ENCODE data around the gene SHANK3.
A peak's percentile ranks its signal among the peaks of the same experiment; 100 is the strongest.
"Not testable (repeated sequence)": the region's sequence is repeated elsewhere in the genome, so short reads cannot be mapped to it uniquely, and the experiment has no call there.

The SHANK3 gene

GRCh38 chr22:50653256-50653655, 19.4 kb upstream of the SHANK3 start:
- DNase-seq (ENCODE audit: low read depth in 2 of 2): no peak

GRCh38 chr22:50654664-50655063, 18.0 kb upstream of the SHANK3 start:
- DNase-seq (ENCODE audit: low read depth in 2 of 2): not testable (repeated sequence)

- DNase-seq (ENCODE audit: low read depth in 2 of 2): no peak
Measured at GRCh38 chr22:50656122-50657070, 16.2 kb upstream of the SHANK3 start.

DNA sequence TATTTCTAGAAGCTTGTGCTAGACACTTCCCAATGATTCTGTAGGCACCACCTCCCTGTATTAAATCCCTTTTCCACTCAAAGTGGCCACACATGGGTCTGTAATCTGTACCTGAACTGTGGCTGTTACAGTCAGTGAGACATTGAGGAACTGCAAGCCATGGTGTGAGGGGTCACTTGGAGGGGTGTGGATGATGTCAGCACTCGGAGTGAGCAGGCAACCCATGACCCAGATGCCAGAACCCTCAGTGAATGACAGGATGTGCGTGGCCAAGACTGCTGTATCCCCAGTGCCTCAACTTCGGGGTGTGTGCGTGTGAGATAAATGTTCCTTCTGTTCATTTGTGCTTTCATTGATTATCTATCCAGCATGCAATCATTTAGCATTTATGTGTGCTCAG, 14.7 kb upstream of the SHANK3 start:
- DNase-seq (ENCODE audit: low read depth in 2 of 2): no peak

- not testable (repeated sequence) for DNase-seq (ENCODE audit: low read depth in 2 of 2)
Measured at GRCh38 chr22:50659711-50660110, 12.9 kb upstream of the SHANK3 start.

GRCh38 chr22:50660306-50660705, 12.3 kb upstream of the SHANK3 start:
- no peak for DNase-seq (ENCODE audit: low read depth in 2 of 2)

DNA sequence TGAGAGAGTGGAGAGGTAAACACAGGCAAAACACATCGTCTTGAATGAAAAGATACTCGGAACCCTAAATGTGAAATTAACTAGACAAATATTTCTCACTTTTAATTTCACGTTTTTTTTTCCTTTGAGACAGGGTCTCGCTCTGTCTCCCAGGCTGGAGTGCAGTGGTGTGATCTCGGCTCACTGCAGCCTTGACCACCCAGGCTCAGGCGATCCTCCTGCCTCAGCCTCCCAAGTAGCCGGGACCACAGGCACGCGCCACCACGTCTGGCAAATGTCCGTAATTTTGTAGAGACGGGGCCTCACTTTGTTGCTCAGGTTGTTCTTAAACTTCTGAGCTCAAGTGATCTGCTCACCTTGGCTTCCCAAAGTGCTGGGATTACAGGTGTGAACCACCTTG, 7.4 kb upstream of the SHANK3 start:
- no peak for DNase-seq (ENCODE audit: low read depth in 2 of 2)

DNA sequence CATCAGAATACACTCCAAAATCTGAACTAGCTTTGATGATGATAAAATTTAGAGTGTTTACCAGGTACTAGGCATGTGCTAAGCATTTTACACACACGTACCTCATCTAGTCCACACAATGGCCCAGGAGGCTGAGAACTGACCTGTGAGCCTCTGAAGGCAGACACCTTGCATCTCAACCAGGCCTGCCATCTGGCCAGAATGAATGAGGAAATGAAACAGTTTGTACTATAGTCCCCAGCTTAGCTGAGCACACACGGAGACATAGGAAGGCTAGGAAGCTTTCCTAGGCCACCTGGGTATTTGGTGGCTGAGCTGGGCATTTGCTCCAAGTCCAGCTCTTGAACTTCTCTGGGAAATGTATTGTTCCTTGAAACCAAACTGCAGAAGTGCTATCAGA, 6.9 kb upstream of the SHANK3 start:
- no peak for DNase-seq (ENCODE audit: low read depth in 2 of 2)

DNA sequence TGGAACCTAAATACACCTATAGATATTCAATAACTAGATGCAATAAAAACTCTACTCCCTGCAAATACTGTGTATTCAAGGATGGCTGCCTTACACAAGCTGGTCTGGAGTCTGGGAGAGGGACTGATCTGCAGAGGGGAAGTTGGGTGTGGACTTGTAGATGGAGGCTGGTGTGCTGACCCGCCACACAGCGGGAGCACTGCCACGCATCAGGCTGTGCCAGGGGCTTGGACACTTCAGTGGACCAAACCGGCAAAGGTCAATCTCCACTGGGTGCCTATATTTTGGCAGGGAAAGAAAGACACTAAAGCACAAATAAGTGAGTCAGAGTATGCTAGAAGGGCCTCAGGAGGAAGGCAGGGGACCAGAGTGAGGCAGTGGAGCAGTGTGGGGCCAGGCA, 2.1 kb upstream of the SHANK3 start:
- no peak for DNase-seq (ENCODE audit: low read depth in 2 of 2)

GRCh38 chr22:50670914-50671538, 1.6 kb upstream of the SHANK3 start:
- no peak for DNase-seq (ENCODE audit: low read depth in 2 of 2)

- DNase-seq (ENCODE audit: low read depth in 2 of 2): no peak
Measured at GRCh38 chr22:50671641-50672040, 982 bp upstream of the SHANK3 start.

- no peak for DNase-seq (ENCODE audit: low read depth in 2 of 2)
Measured at GRCh38 chr22:50672041-50672440, 582 bp upstream of the SHANK3 start.

GRCh38 chr22:50673231-50674129, 857 bp downstream of the SHANK3 start:
- DNase-seq (ENCODE audit: low read depth in 2 of 2): no peak

- no peak for DNase-seq (ENCODE audit: low read depth in 2 of 2)
Measured at GRCh38 chr22:50674130-50674500, 1.5 kb downstream of the SHANK3 start.

- peak in 1 of 2 donors; percentile 24 for DNase-seq (ENCODE audit: low read depth in 2 of 2)
Measured at GRCh38 chr22:50674606-50675552, 2.3 kb downstream of the SHANK3 start.

- no peak for DNase-seq (ENCODE audit: low read depth in 2 of 2)
Measured at GRCh38 chr22:50675553-50676179, 3.0 kb downstream of the SHANK3 start.

DNA sequence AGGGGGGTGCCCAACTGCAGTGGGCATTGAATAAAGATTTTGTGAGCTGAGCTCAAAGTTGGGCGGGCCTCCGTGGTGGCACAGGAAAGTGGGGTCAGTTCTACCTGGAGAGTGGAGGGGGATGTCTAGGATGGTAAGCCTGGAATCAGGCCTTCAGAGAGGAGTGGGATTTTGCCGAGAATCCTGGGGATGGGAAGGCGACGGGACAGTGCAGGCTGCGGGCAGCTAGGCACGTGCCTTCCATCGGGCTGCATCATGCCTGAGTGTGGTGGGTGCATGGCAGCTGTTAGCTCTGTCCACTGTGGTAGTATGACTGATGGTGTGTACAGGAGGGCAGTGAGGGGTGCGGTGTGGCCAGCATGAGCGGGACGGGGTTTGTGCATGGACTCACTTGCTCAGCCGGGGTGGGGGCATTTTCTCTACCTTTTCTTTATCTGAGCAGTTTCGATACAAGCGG, 3.6 kb downstream of the SHANK3 start:
- DNase-seq (ENCODE audit: low read depth in 2 of 2): no peak

DNA sequence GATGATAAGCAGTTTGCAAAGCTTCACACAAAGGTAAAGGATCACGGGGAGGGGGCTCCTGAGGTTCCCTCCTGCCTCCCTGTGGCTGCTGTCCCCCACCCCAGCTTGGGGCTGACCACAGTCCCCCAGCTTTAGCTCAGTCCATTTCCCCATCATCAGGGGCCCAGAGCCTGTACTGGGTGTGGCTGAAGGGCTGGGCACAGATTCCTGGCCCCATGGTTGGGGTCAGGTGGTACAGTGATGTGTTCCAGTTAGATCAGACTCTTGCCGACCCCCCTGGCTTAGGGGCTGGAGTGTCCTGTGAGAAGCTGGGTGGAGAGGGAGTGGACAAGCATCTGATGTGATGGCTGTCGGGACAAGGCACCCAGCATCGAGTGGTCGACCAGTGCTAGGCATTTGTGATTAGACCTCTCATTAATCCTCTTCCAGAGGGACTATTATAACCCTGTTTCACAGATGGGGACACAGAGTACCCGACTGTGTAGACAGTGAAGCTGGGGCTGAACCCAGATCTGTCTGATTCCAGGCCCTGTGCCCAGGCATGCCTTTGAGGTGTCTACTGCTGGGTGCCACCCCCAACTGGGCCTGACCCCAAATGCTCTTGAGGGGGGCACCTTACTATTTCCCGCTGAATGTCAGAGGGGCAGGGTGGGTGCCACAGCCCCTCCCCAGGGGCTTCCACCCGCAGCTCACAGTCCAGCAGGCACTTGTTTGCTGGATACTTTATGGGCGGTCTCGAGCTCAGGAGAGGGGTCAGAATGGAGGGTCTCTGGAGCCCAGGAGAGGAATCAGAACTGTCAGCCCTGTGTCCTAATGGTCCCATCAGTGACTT, 4.3 kb downstream of the SHANK3 start:
- DNase-seq (ENCODE audit: low read depth in 2 of 2): no peak

GRCh38 chr22:50677493-50678217, 5.0 kb downstream of the SHANK3 start:
- no peak for DNase-seq (ENCODE audit: low read depth in 2 of 2)

Measured in stimulated activated CD4-positive, alpha-beta T cell treated with anti-CD3 and anti-CD28 coated beads, Interleukin-1b, Interleukin-23, amount 100 ng/mL, for 4 hours (primary cell).